HG03039 (cell line): ENCODE measurements around the gene PPP1R12B.
"Not testable (repeated sequence)": the region's sequence is repeated elsewhere in the genome, so short reads cannot be mapped to it uniquely, and the experiment has no call there.

Experiments used
- ATAC-seq: cut with Tn5 transposase; IDR thresholded peaks from one replicate; pipeline ENCODE4 v1.9.1; 2021; ENCODE audit warnings: mild to moderate bottlenecking, moderate library complexity; ENCODE audit not compliant: unreplicated experiment

Gene PPP1R12B

DNA sequence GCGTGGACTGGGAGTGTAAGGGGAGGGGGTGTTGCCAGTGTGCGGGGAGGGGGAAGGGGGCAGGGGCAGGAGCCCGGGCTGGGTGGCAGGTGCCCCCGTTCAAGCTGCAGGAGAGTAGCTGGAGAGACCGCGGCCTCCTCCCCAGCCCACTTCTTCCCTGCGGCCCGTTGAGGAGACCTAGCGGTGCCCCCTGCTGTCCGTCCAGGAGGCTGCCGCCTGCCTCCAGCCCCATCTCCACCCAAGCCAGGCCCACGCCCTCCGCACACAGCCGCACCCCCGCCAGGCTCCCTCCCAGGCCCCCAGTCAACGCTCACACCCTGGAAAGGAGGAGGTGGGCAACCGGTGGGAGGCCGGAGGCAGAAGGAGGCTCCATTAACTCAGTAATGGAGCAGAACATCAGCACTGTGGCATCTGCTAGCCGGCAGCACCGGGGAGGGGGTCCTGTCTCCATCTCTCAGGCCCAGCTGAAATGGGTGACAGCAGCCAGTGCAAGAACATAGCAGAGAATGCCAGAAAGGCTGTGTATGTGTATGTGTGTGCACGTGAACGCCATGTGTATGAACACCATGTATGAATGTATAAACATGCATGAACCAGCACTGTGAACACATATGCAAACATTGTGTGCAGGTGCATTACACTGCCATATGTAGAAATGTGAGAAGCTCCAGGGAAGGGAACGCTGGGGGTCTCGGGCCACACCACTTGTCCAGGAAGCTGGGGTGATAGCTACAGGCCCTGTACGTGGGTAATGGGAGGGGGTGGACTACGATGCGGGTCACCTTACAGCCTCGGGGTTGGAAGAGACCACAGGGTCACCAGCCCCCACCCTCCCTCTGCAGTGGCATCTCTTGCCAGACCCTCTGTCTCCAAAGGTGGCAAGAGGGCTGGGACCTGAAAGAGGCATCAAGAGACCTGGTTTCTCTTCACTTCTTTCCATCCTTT, 277.2 kb downstream of the PPP1R12B start:
- no peak for ATAC-seq

- ATAC-seq, result not testable (repeated sequence)
Observed at GRCh38 chr1:202627036-202627435, 278.5 kb downstream of the PPP1R12B start.

DNA sequence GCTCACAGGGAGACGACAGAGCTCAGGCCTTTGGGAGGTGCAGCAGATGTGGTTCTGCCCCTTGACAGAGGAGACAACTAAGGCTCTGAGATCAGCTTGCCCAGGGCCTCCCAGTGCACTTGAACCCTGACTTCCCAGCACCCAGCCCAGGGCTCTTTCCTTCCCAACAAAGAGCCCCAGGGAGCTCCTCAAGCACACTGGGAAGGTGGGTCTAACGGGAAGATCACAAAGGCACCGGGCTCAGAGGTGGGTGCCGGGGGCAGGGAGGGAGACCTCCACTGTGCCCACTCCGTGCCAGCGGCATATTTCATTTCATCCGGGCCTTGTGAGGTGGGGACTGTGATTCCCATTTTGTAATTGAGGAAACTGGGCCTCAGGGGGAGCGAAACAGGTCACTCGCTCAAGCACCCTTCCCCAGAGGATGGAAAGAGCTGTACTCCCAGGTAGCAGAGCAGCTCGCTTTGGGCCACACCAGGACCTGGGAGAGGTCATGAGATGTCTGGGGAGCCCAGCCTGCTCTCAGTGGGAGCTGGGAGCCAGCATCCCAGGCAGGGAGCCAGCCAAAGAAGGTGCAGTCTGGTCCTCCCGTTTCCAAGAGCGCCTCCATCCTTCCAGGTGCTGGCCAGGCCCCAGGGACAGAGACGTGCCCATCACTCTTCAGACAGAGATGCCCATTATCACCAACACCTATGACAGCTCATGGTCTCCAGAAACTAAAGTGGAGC, 279.5 kb downstream of the PPP1R12B start:
- ATAC-seq, result no peak

DNA sequence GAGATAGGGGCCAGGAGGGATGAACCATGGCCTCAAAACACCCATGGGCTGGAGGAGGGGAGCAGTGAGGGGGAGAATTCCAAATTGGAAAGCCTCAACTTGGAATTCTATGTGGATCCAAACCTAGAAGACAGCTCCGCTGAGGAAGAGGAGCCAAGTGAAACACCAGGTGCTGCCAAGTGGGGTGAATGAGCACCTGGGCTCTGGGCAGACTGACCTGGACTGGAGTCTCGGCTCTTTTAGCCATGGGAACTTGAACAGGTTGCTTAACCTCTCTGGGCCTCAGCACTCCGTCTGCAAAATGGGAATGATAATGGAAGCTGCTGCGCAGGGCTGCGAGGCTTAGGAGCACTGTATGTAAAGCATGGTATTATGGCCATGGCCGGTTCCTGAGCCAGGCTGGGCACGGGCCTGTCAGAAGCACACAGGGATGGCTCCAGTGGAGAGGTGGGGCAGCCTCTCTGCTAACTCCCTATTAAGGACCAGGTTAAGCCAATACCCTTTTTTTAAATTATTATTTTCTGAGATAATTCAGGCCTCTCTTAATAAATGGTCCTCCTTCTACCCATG, 280.2 kb downstream of the PPP1R12B start:
- no peak for ATAC-seq

DNA sequence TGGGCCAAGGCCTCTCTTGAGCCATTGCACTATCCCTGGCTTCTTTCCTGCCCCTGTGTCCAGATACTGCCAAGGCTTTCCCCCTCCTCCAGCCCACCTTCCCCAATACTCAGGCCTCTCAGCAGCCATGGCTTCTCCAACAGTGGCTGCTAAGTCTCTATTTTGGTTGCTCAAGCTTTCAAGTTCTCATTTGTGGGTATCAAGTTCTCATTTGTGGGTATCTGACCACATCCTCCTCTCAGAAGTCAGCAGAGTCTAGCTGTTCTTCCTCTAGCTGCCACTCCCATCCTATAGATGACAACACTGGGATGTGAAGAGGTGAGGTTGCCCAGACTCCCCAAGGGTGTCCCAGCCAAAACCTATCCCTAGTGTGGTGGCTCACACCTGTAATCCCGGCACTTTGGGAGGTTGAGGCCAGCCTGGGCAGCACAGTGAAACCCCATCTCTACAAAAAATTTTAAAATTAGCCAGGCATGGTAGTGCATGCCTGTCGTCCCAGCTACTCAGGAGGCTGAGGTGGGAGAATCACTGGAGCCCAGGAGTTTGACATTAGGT, 280.8 kb downstream of the PPP1R12B start:
- ATAC-seq, result not testable (repeated sequence)

DNA sequence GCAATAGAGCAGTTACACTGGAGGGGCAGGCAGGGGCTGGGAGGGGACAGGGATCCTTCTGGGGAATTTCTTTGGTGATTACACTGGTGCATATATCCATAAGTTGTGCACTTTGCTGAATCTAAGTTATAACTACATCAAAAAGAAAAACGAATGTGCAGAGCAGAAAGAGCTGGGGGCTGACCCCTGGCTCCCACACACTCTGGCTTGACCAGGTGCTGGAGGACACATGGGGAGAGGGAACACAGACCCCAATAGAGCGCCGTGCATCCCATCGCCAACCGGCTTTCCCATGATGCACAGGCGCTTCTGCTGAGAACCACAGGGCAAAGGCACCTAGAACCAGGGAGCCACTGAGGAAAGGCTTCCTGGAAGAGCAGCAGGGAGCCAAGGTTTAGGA, 281.6 kb downstream of the PPP1R12B start:
- not testable (repeated sequence) for ATAC-seq

GRCh38 chr1:202630541-202630940, 282.0 kb downstream of the PPP1R12B start:
- no peak for ATAC-seq

DNA sequence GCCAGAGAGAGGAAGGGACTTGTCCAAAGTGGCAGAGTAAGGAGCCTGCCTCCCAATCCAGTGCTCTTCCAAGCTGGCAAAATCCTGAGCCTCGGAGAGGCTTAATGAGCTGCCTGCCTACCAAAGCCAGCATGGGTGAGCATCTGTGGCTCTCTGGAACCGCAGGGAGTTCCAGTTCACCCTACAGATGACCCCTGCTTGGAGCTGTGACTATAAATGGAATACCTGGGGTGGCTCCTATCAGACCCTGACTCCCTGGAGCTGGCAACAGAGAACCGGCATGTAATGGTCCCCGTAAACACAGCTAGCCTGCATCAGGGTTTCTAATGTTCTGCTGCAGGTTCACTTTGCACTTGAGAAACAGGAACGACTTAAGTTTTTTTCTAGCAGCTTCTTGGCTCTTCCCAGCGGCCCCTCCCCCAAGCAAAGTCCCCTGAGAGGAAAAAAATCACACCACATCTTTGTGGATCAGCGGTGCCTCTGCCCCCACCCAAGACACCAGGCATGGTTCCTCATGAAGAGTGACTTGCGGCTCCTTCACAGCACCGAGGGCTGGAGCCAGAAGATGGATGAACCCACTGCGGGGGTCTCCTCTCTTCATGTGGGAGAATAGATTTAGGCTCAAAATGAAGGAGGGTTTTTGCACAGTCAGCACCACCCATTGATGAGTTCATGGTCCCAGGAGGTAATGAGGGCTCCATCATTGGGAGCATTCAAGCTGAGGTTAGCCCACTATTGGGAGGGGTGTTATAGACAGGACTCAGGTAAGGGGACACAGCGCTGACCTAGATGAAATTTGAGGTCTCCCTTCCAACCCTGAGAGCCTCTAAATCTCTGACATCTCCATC, 282.8 kb downstream of the PPP1R12B start:
- ATAC-seq, result no peak

- ATAC-seq, result no peak
Observed at GRCh38 chr1:202632241-202632640, 283.7 kb downstream of the PPP1R12B start.

- ATAC-seq, result not testable (repeated sequence)
Observed at GRCh38 chr1:202636171-202636570, 287.7 kb downstream of the PPP1R12B start.

DNA sequence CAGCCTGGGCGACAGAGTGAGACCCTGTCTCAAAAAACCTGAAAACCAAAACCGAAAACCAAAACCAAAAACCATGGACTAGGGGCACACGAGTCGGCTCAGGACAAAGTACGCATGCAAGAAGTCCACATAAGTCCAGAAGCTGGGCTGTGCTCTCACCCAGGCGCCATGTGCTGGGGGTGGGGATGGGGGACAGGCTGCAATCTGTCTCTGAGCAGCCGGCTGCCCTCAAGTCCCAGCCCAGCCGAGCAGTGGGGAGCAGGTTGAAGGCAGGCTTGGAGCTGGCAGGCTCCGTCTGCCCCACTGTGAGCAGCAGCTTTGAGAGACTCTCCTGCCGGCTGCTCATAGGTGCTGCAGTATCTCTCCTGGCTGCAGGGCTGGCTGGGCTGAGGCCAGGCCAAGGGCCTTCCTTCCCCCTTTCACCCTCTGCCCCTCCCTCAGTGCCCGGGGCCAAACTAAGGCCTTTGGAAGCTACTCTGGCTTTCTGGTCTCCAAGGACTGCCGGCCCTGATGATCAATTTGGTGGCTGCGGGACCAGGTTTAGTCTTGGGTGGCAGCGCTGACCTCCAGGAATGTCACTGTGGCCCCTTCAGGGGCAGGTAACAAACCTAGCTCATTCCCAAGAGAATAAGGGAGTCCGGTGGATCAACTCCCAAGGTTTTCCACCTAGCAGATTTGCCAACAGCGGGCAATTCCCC, 289.0 kb downstream of the PPP1R12B start:
- ATAC-seq, result not testable (repeated sequence)

- no peak for ATAC-seq
Observed at GRCh38 chr1:202638019-202638700, 289.7 kb downstream of the PPP1R12B start.

DNA sequence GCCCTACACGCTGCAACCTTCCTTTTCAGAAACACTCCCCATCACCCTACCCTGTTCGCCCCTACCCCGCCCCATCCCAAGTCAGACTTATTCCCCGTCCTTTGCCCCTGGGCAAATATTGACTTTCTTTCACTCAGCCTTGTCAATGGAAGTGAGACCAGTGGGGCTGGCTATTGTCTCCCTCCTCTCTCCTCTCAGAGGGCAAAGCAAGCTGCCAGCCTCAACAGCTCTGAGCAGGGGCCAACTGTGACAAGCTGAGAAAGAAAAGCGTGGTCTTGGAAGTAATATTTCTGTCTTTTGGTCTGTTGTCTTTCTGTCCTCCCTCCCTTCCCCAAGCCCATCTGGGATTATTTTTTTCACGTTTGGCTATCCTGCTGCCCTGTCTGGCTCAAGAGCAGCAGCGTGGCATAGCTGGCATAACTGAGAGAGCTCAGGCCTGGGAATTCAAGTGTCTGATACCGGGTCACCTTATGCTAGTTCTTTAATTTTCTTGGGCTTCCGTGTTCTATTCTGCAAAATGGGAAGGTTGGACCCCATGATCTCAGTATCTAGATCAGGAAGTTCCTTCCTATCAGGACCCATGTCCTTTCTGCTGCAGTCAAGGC, 290.3 kb downstream of the PPP1R12B start:
- ATAC-seq, result not testable (repeated sequence)

DNA sequence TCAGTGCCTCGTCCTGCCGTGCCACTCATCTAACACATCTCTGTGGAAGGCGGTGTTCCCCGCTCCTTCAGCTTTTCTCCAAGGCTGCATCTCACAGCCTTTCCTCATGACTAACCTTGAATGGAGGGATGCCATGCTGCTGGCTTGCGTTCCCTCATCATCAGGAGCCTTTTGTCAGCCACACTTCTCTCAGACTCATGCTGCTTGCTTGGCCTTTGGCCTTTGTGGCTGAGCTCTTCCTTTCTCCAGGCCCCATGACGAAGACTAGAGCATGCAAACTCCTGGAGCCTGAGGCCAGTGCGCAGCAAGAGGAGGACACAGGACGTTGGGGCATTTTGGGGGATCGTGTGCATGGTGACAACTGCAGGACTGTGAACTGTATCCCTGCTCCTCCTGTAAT, 291.0 kb downstream of the PPP1R12B start:
- ATAC-seq, result no peak

- ATAC-seq, result no peak
Observed at GRCh38 chr1:202642212-202642611, 293.7 kb downstream of the PPP1R12B start.
